GM12878 (cell line): ENCODE measurements around the gene TMEM132D. TPM values are rescaled to one million over a fixed set of nuclear protein-coding genes. Genes with fewer than 3 reads are reported as not detected.

Experiments used
- ATAC-seq: fragments of 200-7000 bp; cut with Tn5 transposase; 3 replicates; pipeline ENCODE4 v1.9.1; 2020; ENCODE audit warnings: mild to moderate bottlenecking, moderate library complexity
- BruUV-seq: library from RNA; stranded (reverse); fragments of 400-500 nt; replicated peaks from 2 replicates; lab custom pipeline; 2021; lab: Mats Ljungman, UMichigan
- CTCF ChIA-PET: fragments of 300-600 bp; sonication (Branson Sonifier 250); formaldehyde crosslinking; extraction: SDS; loops from one replicate; lab custom pipeline; 2021; ENCODE audit warnings: inconsistent platforms; lab: Yijun Ruan, JAX
- POLR2A ChIA-PET: fragments of 350-600 bp; formaldehyde crosslinking; extraction: SDS; loops from one replicate; lab custom pipeline; 2021; ENCODE audit warnings: inconsistent platforms; lab: Charles Lee
- RAD21 ChIA-PET: fragments of 300-600 bp; sonication (Branson Sonifier 250); formaldehyde crosslinking; loops from one replicate; lab custom pipeline; 2023; ENCODE audit warnings: antibody characterized with exemption; ENCODE audit not compliant: unreplicated experiment; lab: Charles Lee
- SMC1A ChIA-PET: fragments of 300-600 bp; sonication (Branson Sonifier 250); formaldehyde crosslinking; loops from one replicate; lab custom pipeline; 2023; ENCODE audit not compliant: unreplicated experiment, uncharacterized antibody; lab: Charles Lee
- DNase-seq: peaks from one replicate; pipeline ENCODE4 v3.0.0-alpha.2; 2011; ENCODE audit warnings: low read depth, low spot score
- FAIRE-seq: peaks from 3 replicates; lab custom pipeline; 2011; peaks lifted over from hg19 to GRCh38; lab: Jason Lieb, UNC
- H2AFZ ChIP-seq: 2 replicates; pipeline ENCODE4 v1.6.0; 2011; ENCODE audit warnings: low read depth, low read length, control low read depth; ENCODE audit not compliant: control insufficient read depth
- H3K27ac ChIP-seq: 2 replicates; pipeline ENCODE4 v1.5.1; 2011; ENCODE audit warnings: control low read depth; ENCODE audit not compliant: control insufficient read depth, insufficient read depth
- H3K27me3 ChIP-seq, 2 experiments: replicated peaks in 1 of 2; 2 replicates each; pipeline versions ENCODE4 v1.6.0 to v1.6.1; 2011; ENCODE audit warnings: low read length in 1 of 2; ENCODE audit not compliant: control insufficient read depth in 2 of 2, insufficient read depth in 2 of 2
- H3K36me3 ChIP-seq, 2 experiments: 2 replicates each; pipeline ENCODE4 v1.5.1; 2011; ENCODE audit warnings: low read length in 1 of 2; ENCODE audit not compliant: control insufficient read depth in 2 of 2, insufficient read depth in 2 of 2
- H3K4me1 ChIP-seq: 2 replicates; pipeline ENCODE4 v1.6.1; 2011; ENCODE audit warnings: mild to moderate bottlenecking, low read length, moderate library complexity, mixed read lengths; ENCODE audit not compliant: control insufficient read depth, insufficient read depth
- H3K4me2 ChIP-seq: 2 replicates; pipeline ENCODE4 v1.6.0; 2011; ENCODE audit warnings: control low read depth; ENCODE audit not compliant: control insufficient read depth, insufficient read depth
- H3K4me3 ChIP-seq: fragments of 200-600 bp; sonication (generic); 2 replicates; pipeline ENCODE4 v1.5.1; 2016
- H3K79me2 ChIP-seq: 2 replicates; pipeline ENCODE4 v1.6.0; 2011; ENCODE audit warnings: low read length; ENCODE audit not compliant: control insufficient read depth, insufficient read depth
- H3K9ac ChIP-seq: 2 replicates; pipeline ENCODE4 v1.8.0; 2011; ENCODE audit warnings: low read length, control low read depth, mixed read lengths; ENCODE audit not compliant: control insufficient read depth, insufficient read depth
- H3K9me3 ChIP-seq: replicated peaks from 3 replicates; pipeline ENCODE4 v1.5.1; 2011; ENCODE audit warnings: mild to moderate bottlenecking, low read length; ENCODE audit not compliant: control insufficient read depth, insufficient read depth
- H4K20me1 ChIP-seq: 2 replicates; pipeline ENCODE4 v1.6.0; 2011; ENCODE audit not compliant: control insufficient read depth, insufficient read depth
- ASH2L ChIP-seq: fragments of 300-600, 200-600 bp; sonication (generic); IDR thresholded peaks from 2 replicates; pipeline ENCODE4 v1.6.1; 2017; ENCODE audit warnings: low read depth, mild to moderate bottlenecking, borderline replicate concordance
- KLF5 ChIP-seq: fragments of 450-650 bp; IDR thresholded peaks from 2 replicates; pipeline ENCODE4 v1.6.1; 2014; ENCODE audit warnings: mild to moderate bottlenecking; ENCODE audit not compliant: partially characterized antibody
- MTA2 ChIP-seq: fragments of 450-650 bp; IDR thresholded peaks from 2 replicates; pipeline ENCODE4 v1.6.1; 2016; ENCODE audit warnings: low read depth, mild to moderate bottlenecking, moderate library complexity
- NFXL1 ChIP-seq: fragments of 450-650 bp; IDR thresholded peaks from 2 replicates; pipeline ENCODE4 v1.6.1; 2017; ENCODE audit warnings: antibody characterized with exemption, mild to moderate bottlenecking, borderline replicate concordance
- WGBS: methylation state at CpG from one replicate; pipeline ENCODE4 v1.1.6; 2016; ENCODE audit warnings: low lambda C conversion rate; ENCODE audit not compliant: insufficient replicate concordance, insufficient coverage; ENCODE audit errors: missing lambda C conversion rate; 5-methylcytosine and 5-hydroxymethylcytosine counted together
- in situ Hi-C: fragments of 300-500 bp; cut with MboI; formaldehyde crosslinking; loops from 9 replicates; pipeline ENCODE4 v1.14.3; 2018; ENCODE audit warnings: mixed read lengths
- intact Hi-C: fragments of 100-400 bp; cut with micrococcal nuclease; formaldehyde crosslinking; loops from one replicate; pipeline ENCODE4 v1.14.2; 2022; ENCODE audit not compliant: unreplicated experiment
- polyA plus RNA-seq, 11 experiments: library from polyadenylated mRNA; depleted of rRNA in 4 of 11; unstranded in 6 of 11; stranded (reverse) in 5 of 11; fragments of >200 nt; fragmentation: Nextera tagmentation in 4 of 11; fragmentation: Illumina TruSeq in 1 of 11; extraction: Ambion mirVana in 4 of 11; extraction: Trizol in 1 of 11; gene quantifications; 1 replicate in 1 of 11; 2 replicates in 10 of 11; pipeline versions ENCODE4 v1.2.1 to v1.2.3, GENCODE V29; 2011 to 2016; ENCODE audit warnings: inconsistent platforms in 2 of 11, missing spikeins in 2 of 11, low read depth in 1 of 11
- total RNA-seq, 4 experiments: library from RNA; depleted of rRNA in 3 of 4; stranded (reverse); fragments of >200 nt in 3 of 4; fragmentation: Illumina TruSeq in 1 of 4; extraction: Trizol in 1 of 4; gene quantifications; 2 replicates each; pipeline versions ENCODE4 v1.2.1 to v1.2.3, GENCODE V29; 2013 to 2021
- TF ChIP-seq, protein P1 (sequence below): fragments of 450-650 bp; formaldehyde crosslinking; IDR thresholded peaks from 2 replicates; pipeline ENCODE4 v1.4.0; 2020; ENCODE audit warnings: mild to moderate bottlenecking, moderate library complexity
- TF ChIP-seq, protein P2 (sequence below): fragments of 450-650 bp; IDR thresholded peaks from 2 replicates; pipeline ENCODE4 v1.6.1; 2016; ENCODE audit warnings: mild to moderate bottlenecking, moderate library complexity, borderline replicate concordance

The TMEM132D gene
- total and polyA plus RNA-seq, 10 of the 15 experiments (the other 5 are each of a cell fraction or from before 2014, with no cell fraction given), result under 0.01 to 0.12 (median 0.02) TPM; not detected in 3

DNA sequence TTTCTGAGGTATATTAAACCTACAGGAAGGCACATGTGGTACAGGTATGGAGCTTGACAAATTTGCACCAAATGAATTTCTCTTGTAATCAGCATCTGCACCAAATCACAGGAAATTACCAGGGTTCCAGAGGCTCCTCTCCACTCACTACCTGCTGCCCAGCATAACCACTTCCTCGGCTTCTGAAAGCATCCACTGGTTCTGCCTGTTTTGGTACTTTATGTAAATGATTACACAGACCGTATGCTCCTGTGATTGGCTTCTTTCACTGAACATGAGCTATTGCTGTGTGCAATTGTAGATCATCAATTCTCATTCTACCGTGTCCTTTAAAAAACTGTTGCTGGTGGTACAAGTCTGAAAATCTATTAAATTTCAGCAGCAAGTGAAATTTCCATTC is 522.1 kb downstream of the TMEM132D start:
- Histone ChIP-seq H3K27me3 (no peaks in the 10 kb centered on the region), H3K9ac (no peak overlapping the region), H3K9me3 (no peaks in the 10 kb centered on the region; the same call in 2 of the 3 replicates), H3K79me2 (no peaks in the 10 kb centered on the region), H3K27ac (no peak overlapping the region), H4K20me1 (no peaks in the 10 kb centered on the region), H3K36me3 (no peaks in the 10 kb centered on the region), H2AFZ (no peak overlapping the region), H3K4me1 (no peaks in the 10 kb centered on the region), H3K4me3 (no peak overlapping the region), H3K4me2 (no peak overlapping the region)
- BruUV-seq, result no TSS peak
- DNase-seq, result no peak
- POLR2A ChIA-PET, result no interaction called here
- 23% methylated on average over 3 of the region's 3 CpGs for WGBS
- intact Hi-C loops, result no loop called here
- TF ChIP-seq MTA2, result no peak
- TF ChIP-seq ASH2L, result no peak
- TF ChIP-seq, protein P1, sequence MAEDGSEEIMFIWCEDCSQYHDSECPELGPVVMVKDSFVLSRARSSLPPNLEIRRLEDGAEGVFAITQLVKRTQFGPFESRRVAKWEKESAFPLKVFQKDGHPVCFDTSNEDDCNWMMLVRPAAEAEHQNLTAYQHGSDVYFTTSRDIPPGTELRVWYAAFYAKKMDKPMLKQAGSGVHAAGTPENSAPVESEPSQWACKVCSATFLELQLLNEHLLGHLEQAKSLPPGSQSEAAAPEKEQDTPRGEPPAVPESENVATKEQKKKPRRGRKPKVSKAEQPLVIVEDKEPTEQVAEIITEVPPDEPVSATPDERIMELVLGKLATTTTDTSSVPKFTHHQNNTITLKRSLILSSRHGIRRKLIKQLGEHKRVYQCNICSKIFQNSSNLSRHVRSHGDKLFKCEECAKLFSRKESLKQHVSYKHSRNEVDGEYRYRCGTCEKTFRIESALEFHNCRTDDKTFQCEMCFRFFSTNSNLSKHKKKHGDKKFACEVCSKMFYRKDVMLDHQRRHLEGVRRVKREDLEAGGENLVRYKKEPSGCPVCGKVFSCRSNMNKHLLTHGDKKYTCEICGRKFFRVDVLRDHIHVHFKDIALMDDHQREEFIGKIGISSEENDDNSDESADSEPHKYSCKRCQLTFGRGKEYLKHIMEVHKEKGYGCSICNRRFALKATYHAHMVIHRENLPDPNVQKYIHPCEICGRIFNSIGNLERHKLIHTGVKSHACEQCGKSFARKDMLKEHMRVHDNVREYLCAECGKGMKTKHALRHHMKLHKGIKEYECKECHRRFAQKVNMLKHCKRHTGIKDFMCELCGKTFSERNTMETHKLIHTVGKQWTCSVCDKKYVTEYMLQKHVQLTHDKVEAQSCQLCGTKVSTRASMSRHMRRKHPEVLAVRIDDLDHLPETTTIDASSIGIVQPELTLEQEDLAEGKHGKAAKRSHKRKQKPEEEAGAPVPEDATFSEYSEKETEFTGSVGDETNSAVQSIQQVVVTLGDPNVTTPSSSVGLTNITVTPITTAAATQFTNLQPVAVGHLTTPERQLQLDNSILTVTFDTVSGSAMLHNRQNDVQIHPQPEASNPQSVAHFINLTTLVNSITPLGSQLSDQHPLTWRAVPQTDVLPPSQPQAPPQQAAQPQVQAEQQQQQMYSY (CRISPR knock-in tag), result no peak
- no peak for TF ChIP-seq KLF5
- TF ChIP-seq, protein P2, sequence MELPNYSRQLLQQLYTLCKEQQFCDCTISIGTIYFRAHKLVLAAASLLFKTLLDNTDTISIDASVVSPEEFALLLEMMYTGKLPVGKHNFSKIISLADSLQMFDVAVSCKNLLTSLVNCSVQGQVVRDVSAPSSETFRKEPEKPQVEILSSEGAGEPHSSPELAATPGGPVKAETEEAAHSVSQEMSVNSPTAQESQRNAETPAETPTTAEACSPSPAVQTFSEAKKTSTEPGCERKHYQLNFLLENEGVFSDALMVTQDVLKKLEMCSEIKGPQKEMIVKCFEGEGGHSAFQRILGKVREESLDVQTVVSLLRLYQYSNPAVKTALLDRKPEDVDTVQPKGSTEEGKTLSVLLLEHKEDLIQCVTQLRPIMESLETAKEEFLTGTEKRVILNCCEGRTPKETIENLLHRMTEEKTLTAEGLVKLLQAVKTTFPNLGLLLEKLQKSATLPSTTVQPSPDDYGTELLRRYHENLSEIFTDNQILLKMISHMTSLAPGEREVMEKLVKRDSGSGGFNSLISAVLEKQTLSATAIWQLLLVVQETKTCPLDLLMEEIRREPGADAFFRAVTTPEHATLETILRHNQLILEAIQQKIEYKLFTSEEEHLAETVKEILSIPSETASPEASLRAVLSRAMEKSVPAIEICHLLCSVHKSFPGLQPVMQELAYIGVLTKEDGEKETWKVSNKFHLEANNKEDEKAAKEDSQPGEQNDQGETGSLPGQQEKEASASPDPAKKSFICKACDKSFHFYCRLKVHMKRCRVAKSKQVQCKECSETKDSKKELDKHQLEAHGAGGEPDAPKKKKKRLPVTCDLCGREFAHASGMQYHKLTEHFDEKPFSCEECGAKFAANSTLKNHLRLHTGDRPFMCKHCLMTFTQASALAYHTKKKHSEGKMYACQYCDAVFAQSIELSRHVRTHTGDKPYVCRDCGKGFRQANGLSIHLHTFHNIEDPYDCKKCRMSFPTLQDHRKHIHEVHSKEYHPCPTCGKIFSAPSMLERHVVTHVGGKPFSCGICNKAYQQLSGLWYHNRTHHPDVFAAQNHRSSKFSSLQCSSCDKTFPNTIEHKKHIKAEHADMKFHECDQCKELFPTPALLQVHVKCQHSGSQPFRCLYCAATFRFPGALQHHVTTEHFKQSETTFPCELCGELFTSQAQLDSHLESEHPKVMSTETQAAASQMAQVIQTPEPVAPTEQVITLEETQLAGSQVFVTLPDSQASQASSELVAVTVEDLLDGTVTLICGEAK, result no peak
- TF ChIP-seq NFXL1, result no peak
- ATAC-seq, result no peak
- FAIRE-seq, result no peak
- CTCF ChIA-PET, result interaction anchor here (0.5 kb wide), 1 partner anchor 819 kb away, joined by 3 read pairs; no protein-coding TSS in a partner anchor
- RAD21 ChIA-PET, result no interaction called here
- in situ Hi-C loops, result no loop called here
- SMC1A ChIA-PET, result no interaction called here
